ENCODE measurements around the gene ACTL10. TPM values are rescaled to one million over a fixed set of nuclear protein-coding genes. Genes with fewer than 3 reads are reported as not detected.
"Not testable (repeated sequence)": the region's sequence is repeated elsewhere in the genome, so short reads cannot be mapped to it uniquely, and the experiment has no call there.

The ACTL10 gene
- total RNA-seq (2014; rRNA removed; shearing (Covaris generic)): not detected in 2 replicates

DNA sequence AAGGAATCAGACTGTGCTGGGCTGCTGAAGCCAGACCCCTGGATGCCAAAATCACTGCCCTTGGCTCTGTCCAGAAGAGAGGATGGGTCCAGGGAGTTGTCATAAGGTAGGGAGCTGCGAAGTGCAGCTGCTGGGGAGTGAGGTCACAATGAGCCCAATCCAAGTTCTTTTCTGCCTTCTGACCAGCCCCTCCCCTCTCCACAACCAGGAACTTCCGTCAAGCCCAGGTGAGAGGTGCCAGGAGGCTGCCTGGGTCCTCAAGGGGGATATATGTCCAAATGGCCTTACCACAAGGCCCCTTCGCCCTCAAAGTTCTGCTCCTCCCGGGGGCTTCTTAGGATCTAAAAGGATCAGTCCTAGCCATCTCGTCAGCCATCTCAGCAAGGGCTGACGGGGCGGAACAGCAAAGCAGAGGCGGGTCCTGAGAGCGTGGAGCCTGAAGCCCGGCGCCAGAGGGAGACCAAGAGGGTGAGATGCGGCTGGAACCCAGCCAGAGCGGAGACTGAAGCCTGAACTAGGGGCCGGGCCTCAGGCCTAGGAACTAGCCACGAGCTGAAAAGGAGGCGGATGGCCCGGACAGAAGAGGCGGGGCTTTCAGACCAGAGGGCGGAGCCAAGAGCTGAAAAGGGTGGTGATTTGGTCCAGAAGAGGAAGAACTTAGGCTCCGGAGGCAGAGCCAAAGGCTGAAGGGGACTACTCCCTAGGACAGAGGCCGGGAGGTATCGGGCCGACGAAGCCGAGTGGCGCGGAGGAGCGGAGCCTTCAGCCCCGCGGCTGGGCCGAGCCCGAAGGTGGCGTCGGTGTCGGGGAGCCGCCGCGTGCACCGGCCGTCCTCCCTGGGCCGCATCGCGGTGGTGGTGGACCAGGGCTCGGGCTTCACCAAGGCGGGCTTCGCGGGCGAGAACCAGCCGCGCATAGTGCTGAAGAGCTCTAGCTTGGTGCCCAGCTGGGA, at the start of gene ACTL10:
TSS of gene ACTL10 (plus strand) at position 651 of the 952 bp plus-strand sequence. CDS start 555 bp downstream, outside the sequence.
- DNase-seq (ENCODE audit: low spot score): peak; percentile 77
- in situ Hi-C loops (cut with HindIII; ENCODE audit: low sequenced_read_pairs): no loop called here

DNA sequence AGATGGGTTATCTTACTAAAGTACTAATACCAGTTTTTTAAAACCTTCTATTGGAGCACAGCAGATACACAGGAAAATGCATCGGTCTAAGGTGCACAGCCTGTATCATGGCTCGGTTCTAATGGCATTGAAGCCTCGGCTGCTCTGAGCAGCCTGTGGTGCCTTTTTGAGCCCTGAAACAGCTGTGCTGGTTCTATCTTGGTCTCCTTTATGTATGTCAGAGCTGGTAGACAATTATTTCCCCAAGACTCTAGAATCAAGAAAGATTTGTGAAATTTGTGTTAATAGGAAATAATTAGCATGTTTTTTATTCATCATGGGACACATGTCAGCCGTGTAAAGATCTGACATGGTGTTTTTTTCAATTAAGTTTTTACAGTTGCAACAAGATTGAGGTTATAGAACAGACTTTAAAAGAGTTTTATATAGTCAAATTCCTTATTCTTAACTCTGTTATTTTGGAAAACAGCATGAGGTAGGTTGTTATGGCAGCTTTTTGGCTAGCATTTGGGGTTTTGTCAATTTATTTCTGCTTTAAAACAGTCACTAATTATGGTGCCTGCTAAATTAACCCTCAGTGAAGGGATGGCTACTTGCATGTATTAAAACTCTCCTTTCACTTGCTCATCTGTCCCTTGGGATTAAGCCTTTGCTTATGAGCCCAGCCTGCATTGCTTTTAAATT, 44.9 kb upstream of the ACTL10 start:
- no peak for DNase-seq (ENCODE audit: low spot score)
- in situ Hi-C loops (cut with HindIII; ENCODE audit: low sequenced_read_pairs): no loop called here

GRCh38 chr20:33622705-33623365, 43.9 kb upstream of the ACTL10 start:
- DNase-seq (ENCODE audit: low spot score): no peak
- in situ Hi-C loops (cut with HindIII; ENCODE audit: low sequenced_read_pairs): no loop called here

DNA sequence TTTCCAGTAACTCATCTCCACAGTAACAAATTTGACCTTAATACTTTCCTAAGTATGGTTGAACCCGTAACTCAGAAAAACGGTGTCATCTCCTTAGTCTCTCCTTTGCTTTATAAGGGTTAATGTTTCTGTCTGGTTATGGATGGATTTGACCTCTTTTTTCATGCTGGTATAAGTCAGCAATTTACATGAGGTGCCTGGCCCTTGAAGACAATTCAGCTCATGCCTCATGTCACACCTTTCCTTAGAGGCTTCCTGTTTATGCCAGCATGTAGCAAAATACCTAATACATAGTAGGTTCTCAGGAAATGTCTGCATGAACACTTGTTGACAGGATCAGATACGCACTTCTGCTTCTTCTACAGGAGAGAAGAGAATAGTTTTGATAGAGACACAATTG, 42.3 kb upstream of the ACTL10 start:
- DNase-seq (ENCODE audit: low spot score): no peak
- in situ Hi-C loops (cut with HindIII; ENCODE audit: low sequenced_read_pairs): no loop called here

DNA sequence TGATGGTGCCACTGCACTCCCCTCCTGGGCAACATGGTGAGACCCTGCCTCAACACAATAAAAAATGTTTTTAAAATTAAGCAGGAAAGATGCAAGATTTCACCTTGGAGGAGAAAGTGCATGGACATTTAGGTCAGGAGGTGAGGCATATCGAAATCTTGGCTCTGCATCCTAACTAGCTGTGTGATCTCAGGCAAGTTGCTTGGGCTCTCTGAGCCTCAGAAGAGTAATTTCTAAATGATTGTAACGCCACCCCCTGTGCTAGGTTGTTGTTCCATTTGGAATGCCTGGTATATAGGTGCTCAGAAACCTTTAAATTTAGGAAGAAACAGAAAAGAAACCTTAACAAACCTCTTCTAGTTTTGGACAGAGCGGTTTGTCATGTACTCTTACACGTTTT, 40.6 kb upstream of the ACTL10 start:
- DNase-seq (ENCODE audit: low spot score): no peak
- in situ Hi-C loops (cut with HindIII; ENCODE audit: low sequenced_read_pairs): no loop called here

- DNase-seq (ENCODE audit: low spot score): no peak
- in situ Hi-C loops (cut with HindIII; ENCODE audit: low sequenced_read_pairs): no loop called here
Measured at GRCh38 chr20:33627577-33628216, 39.0 kb upstream of the ACTL10 start.

DNA sequence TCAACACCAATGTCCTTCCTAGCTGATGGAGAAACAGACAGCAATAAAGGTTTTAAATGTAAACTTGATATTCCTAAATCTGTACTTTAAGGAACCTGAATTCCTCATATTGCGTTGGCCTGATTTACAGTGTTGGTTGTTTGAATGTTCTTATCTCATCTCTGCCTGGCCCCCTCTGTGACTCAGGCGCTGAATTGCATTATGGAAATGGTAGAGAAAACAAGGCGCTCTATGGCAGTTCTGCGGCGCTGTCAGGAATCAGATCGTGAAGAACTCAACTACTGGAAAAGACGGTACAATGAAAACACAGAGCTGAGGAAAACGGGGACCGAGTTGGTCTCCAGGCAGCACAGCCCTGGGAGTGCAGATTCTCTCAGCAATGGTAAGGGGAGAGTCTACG, 37.2 kb upstream of the ACTL10 start:
- in situ Hi-C loops (cut with HindIII; ENCODE audit: low sequenced_read_pairs): no loop called here
- no peak for DNase-seq (ENCODE audit: low spot score)

DNA sequence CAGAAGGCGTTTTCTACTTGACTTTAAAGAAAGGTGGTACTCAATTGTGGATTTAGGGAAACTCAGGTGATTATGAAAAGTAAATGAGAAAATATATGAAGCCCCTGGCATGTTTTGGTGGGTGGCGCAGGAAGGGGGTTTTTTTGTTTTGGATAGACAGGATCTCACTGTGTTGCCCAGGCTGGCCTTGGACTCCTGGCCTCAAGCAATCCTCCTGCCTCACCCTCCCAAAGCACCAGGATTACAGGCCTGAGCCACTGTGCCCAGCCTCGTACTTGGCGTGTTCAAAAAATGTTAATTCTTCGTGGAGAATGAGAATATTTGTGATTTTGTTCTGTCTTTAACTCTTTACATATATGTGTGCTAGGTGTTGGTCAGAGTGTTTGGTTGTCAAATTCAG, 36.8 kb upstream of the ACTL10 start:
- no peak for DNase-seq (ENCODE audit: low spot score)
- in situ Hi-C loops (cut with HindIII; ENCODE audit: low sequenced_read_pairs): no loop called here

GRCh38 chr20:33630507-33630906, 36.2 kb upstream of the ACTL10 start:
- in situ Hi-C loops (cut with HindIII; ENCODE audit: low sequenced_read_pairs): no loop called here

GRCh38 chr20:33631910-33632309, 34.8 kb upstream of the ACTL10 start:
- in situ Hi-C loops (cut with HindIII; ENCODE audit: low sequenced_read_pairs): not testable (repeated sequence)

More at GRCh38 chr20:33630507-33630906, 36.2 kb upstream of the ACTL10 start:
- no peak for DNase-seq (ENCODE audit: low spot score)

GRCh38 chr20:33635341-33635740, 31.4 kb upstream of the ACTL10 start:
- DNase-seq (ENCODE audit: low spot score): no peak
- in situ Hi-C loops (cut with HindIII; ENCODE audit: low sequenced_read_pairs): no loop called here

More at GRCh38 chr20:33631910-33632309, 34.8 kb upstream of the ACTL10 start:
- not testable (repeated sequence) for DNase-seq (ENCODE audit: low spot score)

- in situ Hi-C loops (cut with HindIII; ENCODE audit: low sequenced_read_pairs): no loop called here
- no peak for DNase-seq (ENCODE audit: low spot score)
Measured at GRCh38 chr20:33636776-33637175, 30.0 kb upstream of the ACTL10 start.

- DNase-seq (ENCODE audit: low spot score): no peak
- in situ Hi-C loops (cut with HindIII; ENCODE audit: low sequenced_read_pairs): no loop called here
Measured at GRCh38 chr20:33640287-33640686, 26.5 kb upstream of the ACTL10 start.

- in situ Hi-C loops (cut with HindIII; ENCODE audit: low sequenced_read_pairs): no loop called here
- DNase-seq (ENCODE audit: low spot score): no peak
Measured at GRCh38 chr20:33644313-33645071, 22.3 kb upstream of the ACTL10 start.

DNA sequence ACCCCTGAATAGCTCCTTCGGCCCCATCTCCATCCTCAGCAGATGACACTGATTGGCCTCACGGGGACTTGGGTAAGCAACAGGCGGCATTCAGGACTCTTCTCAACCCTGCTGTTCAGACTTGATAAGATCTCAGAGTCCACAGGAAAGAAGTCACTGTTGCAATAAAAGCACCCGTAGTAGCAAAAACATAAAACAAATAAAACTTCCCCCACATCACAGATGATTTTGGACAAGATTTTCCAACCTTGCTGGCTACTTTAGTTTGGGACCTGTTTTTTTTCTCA, 21.7 kb upstream of the ACTL10 start:
- in situ Hi-C loops (cut with HindIII; ENCODE audit: low sequenced_read_pairs): no loop called here
- DNase-seq (ENCODE audit: low spot score): no peak

GRCh38 chr20:33645396-33645795, 21.3 kb upstream of the ACTL10 start:
- in situ Hi-C loops (cut with HindIII; ENCODE audit: low sequenced_read_pairs): no loop called here
- DNase-seq (ENCODE audit: low spot score): no peak

DNA sequence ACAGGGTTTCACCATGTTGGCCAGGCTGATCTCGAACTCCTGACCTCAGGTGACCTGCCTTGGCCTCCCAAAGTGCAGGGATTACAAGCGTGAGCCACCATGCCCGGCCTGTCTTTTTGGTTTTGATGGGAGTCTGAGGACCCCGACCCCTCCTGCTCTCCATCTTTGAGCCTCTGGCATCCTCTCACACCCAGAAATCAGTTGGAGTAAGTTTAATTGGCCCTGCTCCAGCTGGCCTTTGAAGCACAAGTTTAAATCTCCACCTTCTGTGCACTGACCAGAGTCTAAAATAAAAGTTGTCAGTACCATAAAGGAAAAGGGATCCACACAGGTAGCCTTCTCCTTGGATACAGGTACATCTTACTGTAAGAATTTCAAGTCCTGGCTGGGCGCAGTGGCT, 20.6 kb upstream of the ACTL10 start:
- in situ Hi-C loops (cut with HindIII; ENCODE audit: low sequenced_read_pairs): no loop called here

GRCh38 chr20:33646959-33647602, 19.7 kb upstream of the ACTL10 start:
- DNase-seq (ENCODE audit: low spot score); in situ Hi-C loops (cut with HindIII; ENCODE audit: low sequenced_read_pairs): not testable (repeated sequence)

More for the DNA sequence above, 20.6 kb upstream of the ACTL10 start:
- DNase-seq (ENCODE audit: low spot score): no peak

Data from G401 (cell line).